Thyroid gland (tissue), 4 donors: ENCODE data around the gene ZNF593. TPM values are rescaled to one million over a fixed set of nuclear protein-coding genes. Genes with fewer than 3 reads are reported as not detected.

Experiments
- DNase-seq, 2 donors: peaks; one replicate each; pipeline ENCODE4 v3.0.0-alpha.2; 2019
- H3K27ac ChIP-seq, 3 donors: fragments of 200-600 bp; sonication (generic); 1 replicate in 2 of 3; 2 replicates in 1 of 3; pipeline ENCODE4 v1.5.1; 2016 to 2019; ENCODE audit warnings: mild to moderate bottlenecking in 1 of 3, moderate library complexity in 1 of 3
- H3K27me3 ChIP-seq: fragments of 200-600 bp; sonication (generic); one replicate; pipeline ENCODE4 v1.5.1; 2019
- H3K36me3 ChIP-seq, 2 donors: fragments of 200-600 bp; sonication (generic); one replicate each; pipeline ENCODE4 v1.5.1; 2016 to 2019
- H3K4me1 ChIP-seq, 2 donors: fragments of 200-600 bp; sonication (generic); one replicate each; pipeline ENCODE4 v1.5.1; 2017 to 2019
- H3K4me3 ChIP-seq, 3 donors: fragments of 200-600 bp; sonication (generic); replicated peaks in 1 of 3; 1 replicate in 2 of 3; 2 replicates in 1 of 3; pipeline ENCODE4 v1.5.1; 2016; ENCODE audit warnings: mild to moderate bottlenecking in 1 of 3
- H3K9me3 ChIP-seq: fragments of 200-600 bp; sonication (generic); one replicate; pipeline ENCODE4 v1.5.1; 2017
- POLR2A ChIP-seq, 2 donors: fragments of 450-650 bp; IDR thresholded peaks; one replicate each; pipeline ENCODE4 v1.6.1; 2017; ENCODE audit warnings: antibody characterized with exemption in 2 of 2, mild to moderate bottlenecking in 2 of 2, moderate library complexity in 1 of 2
- WGBS, 2 donors: methylation state at CpG; one replicate each; pipeline ENCODE4 v1.1.5; 2017; 5-methylcytosine and 5-hydroxymethylcytosine counted together
- intact Hi-C: fragments of 100-400 bp; cut with DNase I; formaldehyde crosslinking; loops from one replicate; pipeline ENCODE4 v1.15.1; 2023
- total RNA-seq, 4 donors: library from RNA; depleted of rRNA; stranded (reverse); fragments of >200 nt; gene quantifications; one replicate each; pipeline ENCODE4 v1.2.3, GENCODE V29; 2016
- TF ChIP-seq, protein P1 (sequence below), 6 experiments: fragments of 200-600 bp in 3 of 6; fragments of 450-650 bp in 3 of 6; sonication (generic) in 3 of 6; IDR thresholded peaks; one replicate each; pipeline ENCODE4 v1.5.1; 2016 to 2019; ENCODE audit warnings: antibody characterized with exemption in 6 of 6, mild to moderate bottlenecking in 2 of 6, inconsistent platforms in 1 of 6, moderate library complexity in 1 of 6

The ZNF593 gene
- total RNA-seq, 4 donors from 2014 or later: 18.3 to 65.8 (median 27.3) TPM

- no peak for TF ChIP-seq POLR2A (IDR thresholded peaks at IDR 0.05)
- TF ChIP-seq, protein P1, sequence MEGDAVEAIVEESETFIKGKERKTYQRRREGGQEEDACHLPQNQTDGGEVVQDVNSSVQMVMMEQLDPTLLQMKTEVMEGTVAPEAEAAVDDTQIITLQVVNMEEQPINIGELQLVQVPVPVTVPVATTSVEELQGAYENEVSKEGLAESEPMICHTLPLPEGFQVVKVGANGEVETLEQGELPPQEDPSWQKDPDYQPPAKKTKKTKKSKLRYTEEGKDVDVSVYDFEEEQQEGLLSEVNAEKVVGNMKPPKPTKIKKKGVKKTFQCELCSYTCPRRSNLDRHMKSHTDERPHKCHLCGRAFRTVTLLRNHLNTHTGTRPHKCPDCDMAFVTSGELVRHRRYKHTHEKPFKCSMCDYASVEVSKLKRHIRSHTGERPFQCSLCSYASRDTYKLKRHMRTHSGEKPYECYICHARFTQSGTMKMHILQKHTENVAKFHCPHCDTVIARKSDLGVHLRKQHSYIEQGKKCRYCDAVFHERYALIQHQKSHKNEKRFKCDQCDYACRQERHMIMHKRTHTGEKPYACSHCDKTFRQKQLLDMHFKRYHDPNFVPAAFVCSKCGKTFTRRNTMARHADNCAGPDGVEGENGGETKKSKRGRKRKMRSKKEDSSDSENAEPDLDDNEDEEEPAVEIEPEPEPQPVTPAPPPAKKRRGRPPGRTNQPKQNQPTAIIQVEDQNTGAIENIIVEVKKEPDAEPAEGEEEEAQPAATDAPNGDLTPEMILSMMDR (IDR thresholded peaks at IDR 0.05): no peak
- H3K27me3 ChIP-seq: no peaks in the 10 kb centered on the region
- H3K4me3 ChIP-seq: no peak overlapping the region
- H3K9me3 ChIP-seq: no peaks in the 10 kb centered on the region
- H3K36me3 ChIP-seq: peaks cover 14 to 20% of the 10 kb centered on the region in 2 donors
- intact Hi-C loops: no loop called here
- WGBS, 2 donors: 60 to 94% methylated on average over 2 to 3 of the region's 7 CpGs
- H3K4me1 ChIP-seq: peaks cover 8 to 12% of the 10 kb centered on the region in 2 donors
- DNase-seq: no peak
- H3K27ac ChIP-seq: no peak overlapping the region
Measured at GRCh38 chr1:26182383-26182696, 12.6 kb downstream of the ZNF593 start.

DNA sequence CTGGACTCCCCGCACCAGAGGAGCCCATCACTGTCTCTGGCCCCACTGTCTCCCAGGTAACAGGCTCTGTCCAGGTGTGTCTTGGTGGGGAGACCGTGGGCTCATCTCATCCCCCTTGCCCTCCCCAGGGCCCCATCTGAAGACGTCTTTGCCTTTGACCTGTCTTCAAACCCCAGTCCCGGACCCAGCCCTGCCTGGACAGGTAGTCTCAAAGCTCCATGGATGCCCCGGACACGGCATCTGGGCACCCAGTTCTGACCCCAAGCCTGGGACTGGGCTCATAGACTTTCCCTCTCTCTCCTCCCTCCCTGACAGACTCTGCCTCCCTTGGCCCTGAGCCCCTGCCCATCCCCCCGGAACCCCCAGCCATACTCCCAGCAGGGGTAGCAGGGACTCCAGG lies 14.4 kb downstream of the ZNF593 start:
- TF ChIP-seq, protein P1 (IDR thresholded peaks at IDR 0.05): no peak
- no peak for TF ChIP-seq POLR2A (IDR thresholded peaks at IDR 0.05)
- no peak for DNase-seq
- intact Hi-C loops: no loop called here
- no peak overlapping the region for H3K27ac ChIP-seq
- no peak overlapping the region for H3K4me3 ChIP-seq
- H3K4me1 ChIP-seq: no peaks in the 10 kb centered on the region
- H3K27me3 ChIP-seq: no peaks in the 10 kb centered on the region
- WGBS, 2 donors: 84 to 96% methylated on average over 7 of the region's 7 CpGs
- no peaks in the 10 kb centered on the region for H3K9me3 ChIP-seq
- H3K36me3 ChIP-seq: peaks cover 18 to 28% of the 10 kb centered on the region in 2 donors

DNA sequence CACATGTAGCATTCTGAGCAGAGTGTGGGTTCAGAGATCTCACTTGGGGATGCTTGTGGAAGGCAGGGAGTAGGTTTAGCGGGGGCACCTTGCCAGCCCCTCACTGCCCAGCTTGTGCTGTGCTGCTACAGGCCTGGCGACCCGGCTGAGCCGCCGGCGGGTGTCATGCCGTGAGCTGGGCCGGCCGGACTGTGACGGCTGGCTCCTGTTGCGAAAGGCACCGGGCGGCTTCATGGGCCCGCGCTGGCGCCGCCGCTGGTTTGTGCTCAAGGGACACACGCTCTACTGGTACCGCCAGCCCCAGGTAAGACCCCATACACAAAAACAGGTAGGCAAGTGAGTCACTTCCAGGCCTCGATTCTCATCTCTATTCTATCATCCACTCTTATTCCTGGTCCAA lies 15.2 kb downstream of the ZNF593 start:
- Histone ChIP-seq H3K27ac (no peak overlapping the region), H3K9me3 (no peaks in the 10 kb centered on the region), H3K36me3 (peaks cover 18 to 28% of the 10 kb centered on the region in 2 donors), H3K4me1 (no peaks in the 10 kb centered on the region), H3K4me3 (no peak overlapping the region), H3K27me3 (no peaks in the 10 kb centered on the region)
- intact Hi-C loops: no loop called here
- 94 to 98% methylated on average over 20 to 21 of the region's 21 CpGs for WGBS, 2 donors
- DNase-seq: no peak
- TF ChIP-seq, protein P1 (IDR thresholded peaks at IDR 0.05): no peak
- no peak for TF ChIP-seq POLR2A (IDR thresholded peaks at IDR 0.05)

DNA sequence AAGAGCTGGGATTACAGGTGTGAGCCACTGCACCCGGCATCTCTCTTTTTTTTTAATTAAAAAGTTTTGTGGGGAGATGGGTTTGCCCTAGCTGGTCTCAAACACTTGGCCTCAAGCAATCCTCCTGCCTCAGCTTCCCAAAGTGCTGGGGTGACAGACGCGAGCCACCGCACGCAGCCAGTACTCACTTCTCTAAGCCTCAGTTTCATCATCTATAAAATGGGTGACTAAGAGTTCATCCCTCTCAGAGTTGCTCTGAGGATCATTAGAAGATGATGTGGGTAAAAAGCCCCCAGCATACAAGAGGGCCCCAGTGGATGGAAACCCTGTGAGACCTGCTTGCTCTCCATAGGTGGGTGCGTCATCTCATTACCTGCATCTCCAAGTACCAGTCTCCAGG lies 18.2 kb downstream of the ZNF593 start:
- no peak overlapping the region for H3K27ac ChIP-seq
- TF ChIP-seq, protein P1 (IDR thresholded peaks at IDR 0.05): no peak
- TF ChIP-seq POLR2A (IDR thresholded peaks at IDR 0.05): no peak
- no peak for DNase-seq
- no peaks in the 10 kb centered on the region for H3K9me3 ChIP-seq
- 99% methylated on average over 6 of the region's 6 CpGs for WGBS, 2 donors
- H3K4me3 ChIP-seq: no peak overlapping the region
- peaks cover 5 to 19% of the 10 kb centered on the region in 2 donors for H3K36me3 ChIP-seq
- H3K27me3 ChIP-seq: no peaks in the 10 kb centered on the region
- H3K4me1 ChIP-seq: no peaks in the 10 kb centered on the region
- intact Hi-C loops: no loop called here

DNA sequence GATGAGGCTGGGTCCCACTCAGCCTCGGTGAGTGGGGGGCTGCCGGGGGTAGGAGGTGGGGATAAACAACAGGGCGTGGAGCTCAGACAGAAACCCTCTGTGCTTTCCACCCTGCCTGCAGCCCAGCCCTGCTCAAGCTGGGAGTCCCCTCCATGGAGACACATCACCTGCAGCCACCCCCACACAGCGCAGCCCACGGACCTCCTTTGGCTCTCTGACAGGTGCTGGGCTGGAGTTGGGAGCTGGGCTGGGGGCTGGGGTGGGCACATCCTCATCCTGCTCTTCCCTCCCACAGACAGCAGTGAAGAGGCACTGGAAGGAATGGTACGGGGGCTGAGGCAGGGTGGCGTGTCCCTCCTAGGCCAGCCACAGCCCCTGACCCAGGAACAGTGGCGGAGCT lies 18.8 kb downstream of the ZNF593 start:
- H3K4me3 ChIP-seq: no peak overlapping the region
- no peak overlapping the region for H3K27ac ChIP-seq
- no peaks in the 10 kb centered on the region for H3K4me1 ChIP-seq
- no peak for TF ChIP-seq POLR2A (IDR thresholded peaks at IDR 0.05)
- TF ChIP-seq, protein P1 (IDR thresholded peaks at IDR 0.05): no peak
- 86 to 94% methylated on average over 6 to 8 of the region's 8 CpGs for WGBS, 2 donors
- intact Hi-C loops: no loop called here
- no peaks in the 10 kb centered on the region for H3K27me3 ChIP-seq
- peaks cover 5 to 17% of the 10 kb centered on the region in 2 donors for H3K36me3 ChIP-seq
- H3K9me3 ChIP-seq: no peaks in the 10 kb centered on the region
- DNase-seq: no peak
